Transverse colon (tissue), 4 donors: Measurements from ENCODE around the gene OR10P1. TPM values are rescaled to one million over a fixed set of nuclear protein-coding genes. Genes with fewer than 3 reads are reported as not detected.
A peak's percentile ranks its signal among the peaks of the same experiment; 100 is the strongest.
"Not testable (repeated sequence)": the region's sequence is repeated elsewhere in the genome, so short reads cannot be mapped to it uniquely, and the experiment has no call there.

Source experiments
- DNase-seq: peaks from one replicate; pipeline ENCODE4 v3.0.0-alpha.2; 2019
- H3K27ac ChIP-seq, 4 donors: fragments of 200-600 bp; sonication (generic); 2 replicates each; pipeline ENCODE4 v1.5.1; 2016 to 2018; ENCODE audit warnings: inconsistent platforms in 4 of 4
- H3K27me3 ChIP-seq: fragments of 200-600 bp; sonication (generic); 2 replicates; pipeline ENCODE4 v1.5.1; 2017; ENCODE audit warnings: inconsistent platforms
- H3K36me3 ChIP-seq, 4 donors: fragments of 200-600 bp; sonication (generic); 2 replicates each; pipeline ENCODE4 v1.5.1; 2017 to 2019; ENCODE audit warnings: inconsistent platforms in 4 of 4
- H3K4me1 ChIP-seq, 4 donors: fragments of 200-600 bp; sonication (generic); 2 replicates each; pipeline ENCODE4 v1.5.1; 2017 to 2020; ENCODE audit warnings: inconsistent platforms in 4 of 4
- H3K4me3 ChIP-seq, 4 donors: fragments of 200-600 bp; sonication (generic); 1 replicate in 1 of 4; 2 replicates in 3 of 4; pipeline versions ENCODE4 v1.5.1 to v1.6.1; 2017 to 2019; ENCODE audit warnings: inconsistent platforms in 4 of 4
- H3K9me3 ChIP-seq, 2 donors: fragments of 200-600 bp; sonication (generic); 2 replicates each; pipeline ENCODE4 v1.5.1; 2017 to 2019; ENCODE audit warnings: inconsistent platforms in 2 of 2
- EP300 ChIP-seq: sonication (generic); formaldehyde crosslinking; IDR thresholded peaks from one replicate; pipeline ENCODE4 v1.6.1; 2017; ENCODE audit warnings: antibody characterized with exemption, low read depth
- POLR2A ChIP-seq: fragments of 450-650 bp; IDR thresholded peaks from one replicate; pipeline ENCODE4 v1.6.1; 2016; ENCODE audit warnings: antibody characterized with exemption, mild to moderate bottlenecking, moderate library complexity
- POLR2AphosphoS5 ChIP-seq, 3 donors: sonication (generic); formaldehyde crosslinking; IDR thresholded peaks; one replicate each; pipeline ENCODE4 v1.6.1; 2016; ENCODE audit warnings: antibody characterized with exemption in 3 of 3
- WGBS, 2 donors: methylation state at CpG; one replicate each; pipeline ENCODE4 v1.1.5; 2018; ENCODE audit warnings: low coverage in 1 of 2; 5-methylcytosine and 5-hydroxymethylcytosine counted together
- in situ Hi-C, 4 donors: fragments of 200-750 bp; cut with MboI; loops; one replicate each; pipeline versions ENCODE4 v1.15.0 to v1.15.1; 2017; ENCODE audit warnings: low sequenced_read_pairs in 3 of 4, low pct_ligation_motif_present in 1 of 4, low pct_unique_long_range_greater_than_20kb in 1 of 4
- intact Hi-C: fragments of 100-400 bp; cut with DNase I; formaldehyde crosslinking; loops from one replicate; pipeline ENCODE4 v1.15.1; 2023; ENCODE audit warnings: low total_unique reads
- total RNA-seq, 4 donors: library from RNA; depleted of rRNA; stranded (reverse); fragments of >200 nt; gene quantifications; one replicate each; pipeline ENCODE4 v1.1.0, GENCODE V29; 2016
- TF ChIP-seq, protein P1 (sequence below), 5 experiments: fragments of 200-600 bp in 3 of 5; fragments of 450-650 bp in 2 of 5; sonication (generic) in 3 of 5; IDR thresholded peaks; 1 replicate in 2 of 5; 2 replicates in 3 of 5; pipeline ENCODE4 v1.5.1; 2016 to 2017; ENCODE audit warnings: antibody characterized with exemption in 5 of 5, inconsistent platforms in 3 of 5, mild to moderate bottlenecking in 2 of 5, moderate library complexity in 1 of 5

OR10P1 gene
- total RNA-seq, 4 donors from 2014 or later, result not detected

DNA sequence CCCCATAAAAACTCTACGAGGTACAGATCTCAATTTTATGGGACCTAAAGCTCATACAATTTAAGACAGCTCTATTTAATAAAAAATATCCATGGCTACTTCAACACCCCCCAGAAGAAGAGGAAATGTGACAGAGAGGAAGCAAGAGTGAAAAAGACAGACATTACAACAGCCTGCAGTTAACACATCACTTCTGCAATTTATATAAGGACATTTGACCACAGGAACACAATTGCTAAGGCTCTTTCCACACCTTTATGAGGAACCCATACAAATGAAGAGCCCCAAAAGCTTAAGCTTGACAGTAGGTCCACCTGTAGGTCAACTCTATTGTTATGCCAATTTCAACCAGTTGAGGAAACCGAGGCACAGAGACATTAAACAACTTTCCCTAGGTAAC is 5.6 kb downstream of the OR10P1 start:
- TF ChIP-seq, protein P1, sequence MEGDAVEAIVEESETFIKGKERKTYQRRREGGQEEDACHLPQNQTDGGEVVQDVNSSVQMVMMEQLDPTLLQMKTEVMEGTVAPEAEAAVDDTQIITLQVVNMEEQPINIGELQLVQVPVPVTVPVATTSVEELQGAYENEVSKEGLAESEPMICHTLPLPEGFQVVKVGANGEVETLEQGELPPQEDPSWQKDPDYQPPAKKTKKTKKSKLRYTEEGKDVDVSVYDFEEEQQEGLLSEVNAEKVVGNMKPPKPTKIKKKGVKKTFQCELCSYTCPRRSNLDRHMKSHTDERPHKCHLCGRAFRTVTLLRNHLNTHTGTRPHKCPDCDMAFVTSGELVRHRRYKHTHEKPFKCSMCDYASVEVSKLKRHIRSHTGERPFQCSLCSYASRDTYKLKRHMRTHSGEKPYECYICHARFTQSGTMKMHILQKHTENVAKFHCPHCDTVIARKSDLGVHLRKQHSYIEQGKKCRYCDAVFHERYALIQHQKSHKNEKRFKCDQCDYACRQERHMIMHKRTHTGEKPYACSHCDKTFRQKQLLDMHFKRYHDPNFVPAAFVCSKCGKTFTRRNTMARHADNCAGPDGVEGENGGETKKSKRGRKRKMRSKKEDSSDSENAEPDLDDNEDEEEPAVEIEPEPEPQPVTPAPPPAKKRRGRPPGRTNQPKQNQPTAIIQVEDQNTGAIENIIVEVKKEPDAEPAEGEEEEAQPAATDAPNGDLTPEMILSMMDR (IDR thresholded peaks at IDR 0.05), result no peak
- no peak for TF ChIP-seq POLR2AphosphoS5 (IDR thresholded peaks at IDR 0.05)
- no peak for TF ChIP-seq EP300
- no peak for TF ChIP-seq POLR2A
- intact Hi-C loops (no loop called here), in situ Hi-C loops (no loop called here)
- Histone ChIP-seq H3K4me3 (no peak overlapping the region), H3K36me3 (no peaks in the 10 kb centered on the region), H3K4me1 (peaks cover 0 to 9% (median 5%) of the 10 kb centered on the region in 4 donors), H3K27ac (no peak overlapping the region), H3K27me3 (no peaks in the 10 kb centered on the region), H3K9me3 (no peaks in the 10 kb centered on the region)
- DNase-seq, result no peak
- WGBS, 2 donors, result 0 to 38% methylated on average over 1 to 2 of the region's 2 CpGs

DNA sequence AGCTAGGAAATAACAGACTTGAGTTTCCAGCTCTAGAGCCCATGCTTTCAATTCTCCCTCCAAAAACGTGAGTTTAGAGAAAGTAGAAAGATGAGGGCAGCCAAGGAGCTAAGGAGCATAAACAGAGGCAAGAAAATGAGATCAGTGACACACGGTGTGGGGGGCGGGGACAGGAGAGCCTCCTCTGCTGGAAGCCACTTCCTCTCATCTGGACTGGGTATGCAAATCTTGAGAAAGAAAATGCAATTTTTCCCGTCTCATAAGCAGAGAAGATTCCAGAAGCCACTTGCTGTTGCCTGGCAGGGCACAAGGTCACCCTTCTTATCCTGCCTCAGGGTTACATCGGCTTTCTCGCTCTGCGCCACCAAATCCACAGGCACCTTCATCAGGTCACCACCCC is 6.0 kb downstream of the OR10P1 start:
- H3K27me3 ChIP-seq, result no peaks in the 10 kb centered on the region
- intact Hi-C loops, result no loop called here
- no peaks in the 10 kb centered on the region for H3K36me3 ChIP-seq
- H3K9me3 ChIP-seq, result no peaks in the 10 kb centered on the region
- H3K4me3 ChIP-seq, result no peak overlapping the region
- TF ChIP-seq, protein P1 (IDR thresholded peaks at IDR 0.05), result no peak
- TF ChIP-seq EP300 (no peak), POLR2AphosphoS5 (IDR thresholded peaks at IDR 0.05) (no peak), POLR2A (no peak)
- H3K27ac ChIP-seq, result no peak overlapping the region
- peaks cover 0 to 9% (median 5%) of the 10 kb centered on the region in 4 donors for H3K4me1 ChIP-seq
- 67% methylated on average over 7 of the region's 7 CpGs; no CpG with 5 or more reads in 1 of the 2 donors for WGBS, 2 donors
- in situ Hi-C loops, result no loop called here
- DNase-seq, result no peak

DNA sequence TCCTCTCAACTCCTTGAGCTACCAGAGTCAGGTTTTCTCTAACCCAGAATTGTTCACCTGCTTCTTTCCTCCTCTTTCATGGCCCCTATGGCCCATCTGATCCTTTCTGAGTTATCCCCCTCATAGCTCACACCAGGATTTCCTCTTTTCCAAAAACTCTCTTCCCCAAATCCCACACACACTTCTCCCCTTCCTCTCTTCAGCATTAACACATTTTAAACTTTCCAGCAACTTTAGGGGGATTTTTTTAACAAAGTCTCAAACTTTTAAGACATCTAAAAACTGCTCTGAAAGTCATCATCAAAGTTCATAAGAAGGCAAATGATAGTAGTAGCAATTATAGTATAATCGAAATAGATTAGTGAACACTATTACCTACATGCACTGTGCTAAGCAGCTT is 7.9 kb downstream of the OR10P1 start:
- no peak overlapping the region for H3K27ac ChIP-seq
- peaks cover 0 to 9% (median 5%) of the 10 kb centered on the region in 4 donors for H3K4me1 ChIP-seq
- DNase-seq, result no peak
- H3K27me3 ChIP-seq, result no peaks in the 10 kb centered on the region
- H3K4me3 ChIP-seq, result no peak overlapping the region
- no peak for TF ChIP-seq EP300
- WGBS, 2 donors, result 76 to 82% methylated on average over 1 of the region's 1 CpG
- H3K9me3 ChIP-seq, result no peaks in the 10 kb centered on the region
- in situ Hi-C loops (no loop called here), intact Hi-C loops (no loop called here)
- H3K36me3 ChIP-seq, result no peaks in the 10 kb centered on the region

DNA sequence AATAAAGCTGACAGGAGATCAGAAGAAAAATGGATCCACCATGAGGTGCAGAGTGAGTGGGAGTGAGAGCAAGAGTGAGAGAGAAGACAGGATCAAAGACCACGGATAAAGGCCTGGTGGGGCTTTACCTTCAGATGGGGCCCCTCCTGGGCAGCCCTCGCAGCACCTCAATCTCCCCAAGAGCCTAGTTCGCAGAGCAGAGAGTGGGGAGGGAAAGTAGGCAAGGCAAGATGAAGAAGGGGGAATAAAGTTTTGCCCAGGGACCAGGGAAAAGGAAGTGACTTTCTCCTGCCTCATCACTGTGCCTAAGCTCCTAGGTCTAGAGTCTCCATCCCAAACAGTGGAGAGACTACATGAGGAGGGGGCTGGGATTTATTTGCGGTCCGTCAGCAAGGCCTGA is 10.3 kb downstream of the OR10P1 start:
- H3K4me1 ChIP-seq, result peaks cover 0 to 9% (median 5%) of the 10 kb centered on the region in 4 donors
- in situ Hi-C loops (no loop called here), intact Hi-C loops (no loop called here)
- no peaks in the 10 kb centered on the region for H3K9me3 ChIP-seq
- no peaks in the 10 kb centered on the region for H3K36me3 ChIP-seq
- peak overlapping the region in 3 of 4 donors; percentile 66 to 81 (median 69) for H3K27ac ChIP-seq
- 92 to 97% methylated on average over 2 to 5 of the region's 5 CpGs for WGBS, 2 donors
- TF ChIP-seq POLR2AphosphoS5 (IDR thresholded peaks at IDR 0.05), result no peak
- TF ChIP-seq EP300, result no peak
- TF ChIP-seq, protein P1 (IDR thresholded peaks at IDR 0.05), result no peak
- TF ChIP-seq POLR2A, result no peak
- no peak for DNase-seq
- H3K27me3 ChIP-seq, result no peaks in the 10 kb centered on the region
- no peak overlapping the region for H3K4me3 ChIP-seq

DNA sequence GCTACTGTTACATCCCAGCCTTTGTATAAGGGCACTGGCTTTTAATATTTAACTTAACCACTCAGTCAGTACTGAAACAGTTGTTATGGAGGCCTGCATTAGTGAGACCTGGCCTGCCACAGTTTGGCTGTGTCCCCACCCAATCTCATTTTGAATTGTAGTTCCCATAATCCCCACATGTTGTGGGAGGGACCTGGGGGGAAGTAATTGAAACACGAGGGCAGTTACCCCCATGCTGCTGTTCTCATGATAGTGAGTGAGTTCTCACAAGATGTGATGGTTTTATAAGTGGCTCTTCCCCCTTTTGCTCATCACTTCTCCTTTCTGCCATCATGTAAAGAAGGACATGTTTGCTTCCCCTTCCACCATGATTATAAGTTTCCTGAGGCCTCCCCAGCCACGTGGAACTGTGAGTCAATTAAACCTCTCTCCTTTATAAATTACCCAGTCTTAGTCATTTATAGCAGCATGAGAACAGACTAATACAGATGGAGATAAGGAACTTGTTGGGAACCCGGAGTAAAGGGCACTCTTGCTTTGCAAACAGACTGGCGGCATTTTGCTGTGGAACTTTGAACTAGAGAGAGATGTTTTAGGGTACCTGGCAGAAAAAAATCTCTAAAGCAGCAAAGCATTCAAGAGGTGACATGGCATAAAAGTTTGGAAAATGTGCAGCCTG is 14.1 kb downstream of the OR10P1 start:
- intact Hi-C loops, in situ Hi-C loops, H3K4me3 ChIP-seq, H3K27me3 ChIP-seq, H3K4me1 ChIP-seq, DNase-seq, H3K36me3 ChIP-seq, H3K27ac ChIP-seq, H3K9me3 ChIP-seq: not testable (repeated sequence)
- 31 to 34% methylated on average over 4 of the region's 4 CpGs for WGBS, 2 donors
